GM12878 (cell line): ENCODE data around the gene SLC7A10. TPM values are rescaled to one million over a fixed set of nuclear protein-coding genes. Genes with fewer than 3 reads are reported as not detected.

Source experiments
- ATAC-seq: fragments of 200-7000 bp; cut with Tn5 transposase; 3 replicates; pipeline ENCODE4 v1.9.1; 2020; ENCODE audit warnings: mild to moderate bottlenecking, moderate library complexity
- BruUV-seq: library from RNA; stranded (reverse); fragments of 400-500 nt; replicated peaks from 2 replicates; lab custom pipeline; 2021; lab: Mats Ljungman, UMichigan
- CTCF ChIA-PET: fragments of 300-600 bp; sonication (Branson Sonifier 250); formaldehyde crosslinking; extraction: SDS; loops from one replicate; lab custom pipeline; 2021; ENCODE audit warnings: inconsistent platforms; lab: Yijun Ruan, JAX
- POLR2A ChIA-PET: fragments of 350-600 bp; formaldehyde crosslinking; extraction: SDS; loops from one replicate; lab custom pipeline; 2021; ENCODE audit warnings: inconsistent platforms; lab: Charles Lee
- RAD21 ChIA-PET: fragments of 300-600 bp; sonication (Branson Sonifier 250); formaldehyde crosslinking; loops from one replicate; lab custom pipeline; 2023; ENCODE audit warnings: antibody characterized with exemption; ENCODE audit not compliant: unreplicated experiment; lab: Charles Lee
- SMC1A ChIA-PET: fragments of 300-600 bp; sonication (Branson Sonifier 250); formaldehyde crosslinking; loops from one replicate; lab custom pipeline; 2023; ENCODE audit not compliant: unreplicated experiment, uncharacterized antibody; lab: Charles Lee
- DNase-seq: peaks from one replicate; pipeline ENCODE4 v3.0.0-alpha.2; 2011; ENCODE audit warnings: low read depth, low spot score
- FAIRE-seq: peaks from 3 replicates; lab custom pipeline; 2011; peaks lifted over from hg19 to GRCh38; lab: Jason Lieb, UNC
- H2AFZ ChIP-seq: 2 replicates; pipeline ENCODE4 v1.6.0; 2011; ENCODE audit warnings: low read depth, low read length, control low read depth; ENCODE audit not compliant: control insufficient read depth
- H3K27ac ChIP-seq: 2 replicates; pipeline ENCODE4 v1.5.1; 2011; ENCODE audit warnings: control low read depth; ENCODE audit not compliant: control insufficient read depth, insufficient read depth
- H3K27me3 ChIP-seq, 2 experiments: replicated peaks in 1 of 2; 2 replicates each; pipeline versions ENCODE4 v1.6.0 to v1.6.1; 2011; ENCODE audit warnings: low read length in 1 of 2; ENCODE audit not compliant: control insufficient read depth in 2 of 2, insufficient read depth in 2 of 2
- H3K36me3 ChIP-seq, 2 experiments: 2 replicates each; pipeline ENCODE4 v1.5.1; 2011; ENCODE audit warnings: low read length in 1 of 2; ENCODE audit not compliant: control insufficient read depth in 2 of 2, insufficient read depth in 2 of 2
- H3K4me1 ChIP-seq: 2 replicates; pipeline ENCODE4 v1.6.1; 2011; ENCODE audit warnings: mild to moderate bottlenecking, low read length, moderate library complexity, mixed read lengths; ENCODE audit not compliant: control insufficient read depth, insufficient read depth
- H3K4me2 ChIP-seq: 2 replicates; pipeline ENCODE4 v1.6.0; 2011; ENCODE audit warnings: control low read depth; ENCODE audit not compliant: control insufficient read depth, insufficient read depth
- H3K4me3 ChIP-seq: fragments of 200-600 bp; sonication (generic); 2 replicates; pipeline ENCODE4 v1.5.1; 2016
- H3K79me2 ChIP-seq: 2 replicates; pipeline ENCODE4 v1.6.0; 2011; ENCODE audit warnings: low read length; ENCODE audit not compliant: control insufficient read depth, insufficient read depth
- H3K9ac ChIP-seq: 2 replicates; pipeline ENCODE4 v1.8.0; 2011; ENCODE audit warnings: low read length, control low read depth, mixed read lengths; ENCODE audit not compliant: control insufficient read depth, insufficient read depth
- H3K9me3 ChIP-seq: replicated peaks from 3 replicates; pipeline ENCODE4 v1.5.1; 2011; ENCODE audit warnings: mild to moderate bottlenecking, low read length; ENCODE audit not compliant: control insufficient read depth, insufficient read depth
- H4K20me1 ChIP-seq: 2 replicates; pipeline ENCODE4 v1.6.0; 2011; ENCODE audit not compliant: control insufficient read depth, insufficient read depth
- BCL11A ChIP-seq: IDR thresholded peaks from 2 replicates; pipeline ENCODE4 v1.6.1; 2011; ENCODE audit warnings: low read depth, low read length
- CEBPZ ChIP-seq: fragments of 150-350 bp; IDR thresholded peaks from 2 replicates; pipeline ENCODE4 v1.6.1; 2016; ENCODE audit warnings: low read depth, low read length
- IKZF1 ChIP-seq: fragments of 450-650 bp; conservative IDR thresholded peaks from 2 replicates; pipeline ENCODE4 v1.6.1; 2017; ENCODE audit warnings: antibody characterized with exemption, mild to moderate bottlenecking
- MLLT1 ChIP-seq: fragments of 450-650 bp; IDR thresholded peaks from 2 replicates; pipeline ENCODE4 v1.6.1; 2016; ENCODE audit warnings: mild to moderate bottlenecking
- RBBP5 ChIP-seq: fragments of 200-600 bp; sonication (generic); conservative IDR thresholded peaks from 2 replicates; pipeline ENCODE4 v1.6.1; 2016
- SRF ChIP-seq, 2 experiments: IDR thresholded peaks; 2 replicates each; pipeline ENCODE4 v1.6.1; 2011; ENCODE audit warnings: low read depth in 2 of 2, low read length in 2 of 2, mild to moderate bottlenecking in 1 of 2, moderate library complexity in 1 of 2
- SUPT20H ChIP-seq: IDR thresholded peaks from 2 replicates; pipeline ENCODE4 v1.6.1; 2011; ENCODE audit warnings: low read depth, mild to moderate bottlenecking, low read length, moderate library complexity, borderline replicate concordance; ENCODE audit not compliant: control insufficient read depth
- WRNIP1 ChIP-seq: IDR thresholded peaks from 2 replicates; pipeline ENCODE4 v1.6.1; 2011; ENCODE audit warnings: low read depth, low read length, improper control_type of control experiment, borderline replicate concordance
- ZNF384 ChIP-seq: IDR thresholded peaks from 2 replicates; pipeline ENCODE4 v1.6.1; 2012; ENCODE audit warnings: low read depth, mild to moderate bottlenecking, low read length, improper control_type of control experiment, borderline replicate concordance
- ZZZ3 ChIP-seq: IDR thresholded peaks from 2 replicates; pipeline ENCODE4 v1.6.1; 2011; ENCODE audit warnings: low read depth; ENCODE audit not compliant: control insufficient read depth, insufficient read length
- WGBS: methylation state at CpG from one replicate; pipeline ENCODE4 v1.1.6; 2016; ENCODE audit warnings: low lambda C conversion rate; ENCODE audit not compliant: insufficient replicate concordance, insufficient coverage; ENCODE audit errors: missing lambda C conversion rate; 5-methylcytosine and 5-hydroxymethylcytosine counted together
- in situ Hi-C: fragments of 300-500 bp; cut with MboI; formaldehyde crosslinking; loops from 9 replicates; pipeline ENCODE4 v1.14.3; 2018; ENCODE audit warnings: mixed read lengths
- intact Hi-C: fragments of 100-400 bp; cut with micrococcal nuclease; formaldehyde crosslinking; loops from one replicate; pipeline ENCODE4 v1.14.2; 2022; ENCODE audit not compliant: unreplicated experiment
- polyA plus RNA-seq, 11 experiments: library from polyadenylated mRNA; depleted of rRNA in 4 of 11; unstranded in 6 of 11; stranded (reverse) in 5 of 11; fragments of >200 nt; fragmentation: Nextera tagmentation in 4 of 11; fragmentation: Illumina TruSeq in 1 of 11; extraction: Ambion mirVana in 4 of 11; extraction: Trizol in 1 of 11; gene quantifications; 1 replicate in 1 of 11; 2 replicates in 10 of 11; pipeline versions ENCODE4 v1.2.1 to v1.2.3, GENCODE V29; 2011 to 2016; ENCODE audit warnings: inconsistent platforms in 2 of 11, missing spikeins in 2 of 11, low read depth in 1 of 11
- total RNA-seq, 4 experiments: library from RNA; depleted of rRNA in 3 of 4; stranded (reverse); fragments of >200 nt in 3 of 4; fragmentation: Illumina TruSeq in 1 of 4; extraction: Trizol in 1 of 4; gene quantifications; 2 replicates each; pipeline versions ENCODE4 v1.2.1 to v1.2.3, GENCODE V29; 2013 to 2021
- TF ChIP-seq, protein P1 (sequence below): fragments of 450-650 bp; IDR thresholded peaks from 2 replicates; pipeline ENCODE4 v1.6.1; 2017; ENCODE audit warnings: mild to moderate bottlenecking

The SLC7A10 gene
- total and polyA plus RNA-seq, 10 of the 15 experiments (the other 5 are each of a cell fraction or from before 2014, with no cell fraction given) = not detected

GRCh38 chr19:33224694-33225457 is 774 bp downstream of the SLC7A10 start:
- Histone ChIP-seq H3K79me2 (no peaks in the 10 kb centered on the region), H3K9ac (no peak overlapping the region), H3K9me3 (no peaks in the 10 kb centered on the region; the same call in 1 of the 3 replicates), H3K4me3 (no peak overlapping the region), H3K4me1 (no peaks in the 10 kb centered on the region), H3K27ac (no peak overlapping the region), H4K20me1 (no peaks in the 10 kb centered on the region), H2AFZ (no peak overlapping the region), H3K36me3 (no peaks in the 10 kb centered on the region), H3K4me2 (no peak overlapping the region), H3K27me3 (peaks cover 5 to 13% of the 10 kb centered on the region in 2 experiments; a peak in 3 of 4 replicates)
- no TSS peak for BruUV-seq
- POLR2A ChIA-PET = no interaction called here
- SMC1A ChIA-PET = no interaction called here
- no peak for ATAC-seq
- 65% methylated on average over 17 of the region's 18 CpGs for WGBS
- DNase-seq = no peak
- RAD21 ChIA-PET = interaction anchor here (0.8 kb wide), 1 partner anchor 81 kb away, joined by 3 read pairs; no protein-coding TSS in a partner anchor
- CTCF ChIA-PET = interaction anchor here (1.2 to 2.1 kb wide), 2 partner anchors 10 to 50 kb away, joined by 3 to 9 read pairs; no protein-coding TSS in a partner anchor
- in situ Hi-C loops = loop anchor here (25.0 kb wide), 1 partner anchor 537 kb away; no protein-coding TSS in a partner anchor
- intact Hi-C loops = no loop called here
- no peak for FAIRE-seq
- TF ChIP-seq ZNF384 = no peak
- TF ChIP-seq, protein P1, sequence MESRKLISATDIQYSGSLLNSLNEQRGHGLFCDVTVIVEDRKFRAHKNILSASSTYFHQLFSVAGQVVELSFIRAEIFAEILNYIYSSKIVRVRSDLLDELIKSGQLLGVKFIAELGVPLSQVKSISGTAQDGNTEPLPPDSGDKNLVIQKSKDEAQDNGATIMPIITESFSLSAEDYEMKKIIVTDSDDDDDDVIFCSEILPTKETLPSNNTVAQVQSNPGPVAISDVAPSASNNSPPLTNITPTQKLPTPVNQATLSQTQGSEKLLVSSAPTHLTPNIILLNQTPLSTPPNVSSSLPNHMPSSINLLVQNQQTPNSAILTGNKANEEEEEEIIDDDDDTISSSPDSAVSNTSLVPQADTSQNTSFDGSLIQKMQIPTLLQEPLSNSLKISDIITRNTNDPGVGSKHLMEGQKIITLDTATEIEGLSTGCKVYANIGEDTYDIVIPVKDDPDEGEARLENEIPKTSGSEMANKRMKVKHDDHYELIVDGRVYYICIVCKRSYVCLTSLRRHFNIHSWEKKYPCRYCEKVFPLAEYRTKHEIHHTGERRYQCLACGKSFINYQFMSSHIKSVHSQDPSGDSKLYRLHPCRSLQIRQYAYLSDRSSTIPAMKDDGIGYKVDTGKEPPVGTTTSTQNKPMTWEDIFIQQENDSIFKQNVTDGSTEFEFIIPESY = no peak
- TF ChIP-seq SUPT20H = no peak
- TF ChIP-seq RBBP5 = no peak
- no peak for TF ChIP-seq WRNIP1
- TF ChIP-seq MLLT1 = no peak
- no peak for TF ChIP-seq CEBPZ
- TF ChIP-seq ZZZ3 = no peak
- no peak for TF ChIP-seq BCL11A
- TF ChIP-seq IKZF1 = no peak
- TF ChIP-seq SRF (IDR thresholded peaks at IDR 0.05; ENCODE audit: low read depth in 2 of 2, low read length in 2 of 2) = no peak
